GM21576 (cell line): Measurements from ENCODE around the gene CDH23.

ENCODE experiments used
- ATAC-seq: cut with Tn5 transposase; IDR thresholded peaks from one replicate; pipeline ENCODE4 v1.9.1; 2021; ENCODE audit warnings: mild to moderate bottlenecking, moderate library complexity; ENCODE audit not compliant: unreplicated experiment

Gene CDH23

GRCh38 chr10:71671994-71672946, 275.6 kb downstream of the CDH23 start:
- no peak for ATAC-seq

DNA sequence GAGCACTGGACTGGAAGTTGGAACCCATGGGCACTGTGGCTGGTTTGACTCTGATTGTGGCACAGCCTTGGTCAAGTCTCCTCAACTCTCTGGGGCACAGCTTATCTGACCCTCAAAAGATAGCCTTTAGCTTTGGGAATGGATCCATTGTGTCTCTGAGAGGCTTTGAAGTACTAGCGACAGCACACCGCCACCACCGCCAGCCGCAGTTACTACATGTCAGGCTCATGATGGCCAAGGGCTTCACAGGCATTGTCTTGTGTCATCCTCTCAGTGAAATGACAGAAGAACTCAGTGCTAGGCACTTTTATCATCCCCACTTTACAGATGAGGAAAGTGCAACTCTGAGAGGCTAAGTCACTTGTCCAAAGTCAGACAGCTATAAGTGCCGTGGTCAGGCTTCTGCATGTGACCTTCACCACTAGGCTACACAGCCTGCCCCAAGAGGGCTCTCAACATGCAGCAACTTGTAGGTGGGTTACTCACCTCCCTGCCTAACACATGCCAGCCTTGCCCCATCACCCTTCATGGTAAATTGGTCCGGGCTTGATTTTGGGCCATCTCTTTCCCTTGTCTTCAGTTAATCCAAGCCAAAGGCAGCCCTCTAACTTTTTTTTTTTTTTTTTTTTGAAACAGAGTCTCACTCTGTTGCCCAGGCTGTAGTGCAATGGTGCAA, 278.7 kb downstream of the CDH23 start:
- no peak for ATAC-seq

DNA sequence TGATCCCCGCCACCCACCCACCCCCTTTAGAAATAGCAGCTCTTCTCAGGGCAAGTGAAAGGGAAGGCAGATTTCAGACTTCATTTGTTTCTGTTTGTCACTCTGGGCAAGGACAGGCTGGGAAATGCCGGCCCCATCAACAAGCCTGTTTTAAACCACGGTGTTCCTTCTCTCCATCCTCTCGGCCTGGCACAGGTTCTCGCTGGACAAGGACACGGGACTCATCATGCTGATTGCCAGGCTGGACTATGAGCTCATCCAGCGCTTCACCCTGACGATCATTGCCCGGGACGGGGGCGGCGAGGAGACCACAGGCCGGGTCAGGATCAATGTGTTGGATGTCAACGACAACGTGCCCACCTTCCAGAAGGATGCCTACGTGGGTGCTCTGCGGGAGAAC, 280.5 kb downstream of the CDH23 start:
- no peak for ATAC-seq

- no peak for ATAC-seq
These were observed 281.5 kb downstream of the CDH23 start for GRCh38 chr10:71678057-71678805.

DNA sequence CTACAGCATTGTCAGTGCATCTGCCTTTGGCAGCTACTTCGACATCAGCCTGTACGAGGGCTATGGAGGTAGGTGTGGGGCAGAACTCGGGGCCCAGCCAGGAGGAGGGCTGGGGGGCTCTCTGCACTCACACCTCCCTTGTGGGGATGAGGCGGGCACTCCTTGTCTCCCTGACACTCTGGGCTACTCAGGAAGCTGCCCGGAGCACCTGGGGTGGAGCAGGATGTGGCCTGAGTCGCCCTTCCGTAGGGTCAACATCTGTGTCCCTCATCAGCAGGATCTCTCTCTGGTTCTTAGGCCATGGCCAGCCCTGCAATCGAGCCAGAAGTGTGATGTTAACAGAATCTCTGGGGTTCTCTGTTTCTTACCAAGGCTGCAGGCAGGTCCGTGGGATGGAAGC, 282.7 kb downstream of the CDH23 start:
- ATAC-seq = no peak

DNA sequence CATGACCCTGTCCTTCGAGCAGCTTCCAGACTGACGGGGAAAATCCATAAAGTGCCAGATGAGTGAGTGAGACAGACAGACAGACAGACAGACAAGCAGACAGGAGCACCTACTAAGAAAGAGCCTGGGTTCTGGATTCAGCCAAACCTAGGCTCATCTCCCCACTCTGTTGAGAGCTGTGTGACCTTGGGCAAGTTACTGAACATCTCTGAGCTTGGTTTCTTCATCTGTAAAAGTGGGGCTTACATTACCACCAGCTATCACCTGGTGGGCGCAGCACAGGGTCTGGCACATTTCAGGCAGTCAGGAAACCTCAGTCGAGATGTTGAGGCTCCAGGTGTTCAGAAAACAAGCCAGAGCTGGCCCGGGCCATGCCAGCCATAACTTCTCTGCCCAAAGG, 285.3 kb downstream of the CDH23 start:
- ATAC-seq = no peak

GRCh38 chr10:71683301-71683700, 286.6 kb downstream of the CDH23 start:
- ATAC-seq = no peak

DNA sequence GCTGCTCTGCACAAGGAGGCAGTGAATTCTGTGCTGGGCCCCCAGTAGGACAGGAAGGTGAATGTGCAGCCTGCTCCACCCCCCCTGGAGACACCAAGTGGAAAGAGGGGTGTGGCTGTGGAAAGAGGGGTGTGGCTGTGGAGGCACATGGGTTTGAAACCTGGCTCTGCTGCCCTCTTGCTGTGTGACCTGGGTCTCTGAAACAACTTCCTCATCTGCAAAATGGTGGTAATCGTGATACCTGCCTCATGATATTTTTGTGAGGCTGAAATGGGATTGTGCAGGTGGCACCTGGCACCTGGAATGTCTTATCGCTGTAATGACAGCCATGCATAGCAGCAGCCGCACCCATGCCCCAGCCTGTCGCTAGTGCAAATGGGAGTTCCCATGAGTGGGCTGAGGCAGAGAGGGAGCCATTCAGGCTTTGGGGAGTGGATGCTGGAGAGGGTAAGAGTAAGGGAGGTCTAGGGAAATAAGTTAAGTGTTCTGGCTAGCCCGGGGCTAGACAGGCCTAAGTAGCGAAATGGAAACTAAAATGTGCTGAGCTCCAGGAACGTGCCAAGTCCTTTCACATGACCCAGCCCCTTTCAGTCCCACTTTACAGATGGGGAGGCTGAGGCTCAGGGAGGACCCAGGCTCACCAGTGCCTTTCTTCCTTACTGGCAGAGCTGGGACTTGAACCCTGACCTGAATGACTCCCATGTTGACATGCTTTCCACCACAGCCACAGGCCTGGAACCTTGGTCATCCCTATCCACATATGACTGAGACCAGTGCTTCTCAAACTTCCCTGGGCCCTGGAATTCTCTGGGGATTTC, 287.8 kb downstream of the CDH23 start:
- no peak for ATAC-seq

DNA sequence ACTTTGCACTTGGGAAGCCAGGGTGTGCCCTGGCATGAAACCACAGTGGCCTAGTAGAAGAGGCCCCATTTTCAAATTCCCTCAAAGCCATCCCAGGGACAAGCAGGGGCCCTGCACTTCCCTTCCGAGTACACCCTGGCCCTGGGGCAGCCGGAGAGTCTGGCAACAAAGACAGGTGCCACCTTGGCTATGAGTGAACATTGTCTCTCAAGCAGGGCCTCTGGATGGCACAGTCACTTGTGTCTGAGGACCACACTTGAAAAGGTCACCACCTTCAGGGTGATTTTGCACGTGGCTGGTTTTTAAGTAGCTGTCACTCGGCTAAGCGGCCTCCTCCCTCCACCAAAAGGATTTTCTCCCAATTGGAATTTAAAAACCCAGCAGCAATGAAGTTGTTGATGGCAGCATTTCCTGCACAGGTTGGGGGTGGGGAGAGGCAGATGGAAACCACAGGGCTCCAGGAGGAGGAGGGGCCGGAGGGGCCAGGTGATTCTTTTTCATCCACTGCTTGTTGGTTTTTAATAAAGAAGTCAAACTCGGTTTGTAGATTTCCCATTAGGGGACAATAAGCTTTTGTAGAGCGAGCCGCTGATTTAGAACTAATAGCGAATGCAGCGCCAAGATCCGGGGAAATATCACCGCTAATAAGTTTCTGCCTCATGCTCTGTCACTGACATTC, 289.0 kb downstream of the CDH23 start:
- ATAC-seq = no peak

GRCh38 chr10:71687077-71687476, 290.4 kb downstream of the CDH23 start:
- no peak for ATAC-seq

DNA sequence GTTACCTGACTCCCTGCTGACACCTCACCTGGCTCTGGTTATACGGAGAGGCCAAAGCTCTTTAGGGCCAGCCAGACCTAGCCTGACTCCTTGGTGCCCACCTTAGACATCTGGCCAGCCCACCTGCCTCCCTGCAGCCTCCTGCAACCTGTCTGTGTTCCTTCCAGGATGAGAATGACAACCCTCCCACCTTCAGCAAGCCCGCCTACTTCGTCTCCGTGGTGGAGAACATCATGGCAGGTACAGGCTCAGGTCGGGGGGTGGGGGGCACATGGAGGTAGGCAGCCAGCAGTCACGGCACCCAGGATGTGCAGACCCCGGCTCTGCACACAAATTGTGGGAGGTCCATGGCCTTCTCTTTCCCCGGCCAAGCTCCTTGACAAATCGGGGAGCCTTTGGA, 290.8 kb downstream of the CDH23 start:
- no peak for ATAC-seq

DNA sequence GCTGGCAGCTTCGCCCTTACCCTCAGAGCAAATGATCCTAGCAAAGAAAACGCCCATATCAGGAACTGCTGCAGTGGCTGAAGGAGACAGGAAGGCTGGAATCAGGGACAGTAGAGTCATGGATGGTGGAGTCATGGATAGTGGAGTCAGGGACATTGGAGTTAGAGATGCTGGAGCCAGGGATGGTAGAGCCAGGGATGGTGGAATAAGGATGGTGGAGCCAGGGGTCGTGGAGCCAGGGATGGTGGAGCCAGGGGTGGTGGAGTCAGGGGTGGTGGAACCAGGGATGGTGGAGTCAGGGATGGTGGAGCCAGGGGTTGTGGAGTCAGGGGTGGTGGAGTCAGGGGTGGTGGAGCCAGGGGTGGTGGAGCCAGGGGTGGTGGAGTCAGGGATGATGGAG, 291.5 kb downstream of the CDH23 start:
- no peak for ATAC-seq

DNA sequence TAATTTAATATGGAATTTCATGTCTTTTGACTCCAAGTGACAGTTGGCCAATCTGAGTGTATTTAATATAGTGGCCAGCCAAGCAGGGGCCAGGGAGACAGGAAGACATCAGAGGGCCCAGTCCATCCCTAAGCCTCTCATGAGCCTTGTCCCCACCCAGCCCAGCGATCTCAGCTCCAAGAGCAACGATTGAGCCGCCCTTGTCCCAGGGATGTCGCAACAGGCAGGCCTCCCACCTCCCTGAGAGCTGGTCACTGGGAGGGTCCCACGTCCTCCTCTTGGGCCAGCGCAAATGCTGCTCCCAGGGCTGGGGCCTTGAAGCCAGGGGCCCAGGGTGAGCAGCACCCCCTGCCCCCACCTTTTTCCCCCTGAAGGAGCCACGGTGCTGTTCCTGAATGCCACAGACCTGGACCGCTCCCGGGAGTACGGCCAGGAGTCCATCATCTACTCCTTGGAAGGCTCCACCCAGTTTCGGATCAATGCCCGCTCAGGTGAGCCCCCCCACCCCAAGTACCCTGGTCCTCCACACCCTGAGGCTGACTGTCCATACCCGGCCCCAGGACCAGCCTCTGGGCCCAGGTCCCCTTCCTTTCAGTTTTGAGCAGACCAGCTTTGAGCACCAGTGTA, 293.5 kb downstream of the CDH23 start:
- ATAC-seq = no peak

DNA sequence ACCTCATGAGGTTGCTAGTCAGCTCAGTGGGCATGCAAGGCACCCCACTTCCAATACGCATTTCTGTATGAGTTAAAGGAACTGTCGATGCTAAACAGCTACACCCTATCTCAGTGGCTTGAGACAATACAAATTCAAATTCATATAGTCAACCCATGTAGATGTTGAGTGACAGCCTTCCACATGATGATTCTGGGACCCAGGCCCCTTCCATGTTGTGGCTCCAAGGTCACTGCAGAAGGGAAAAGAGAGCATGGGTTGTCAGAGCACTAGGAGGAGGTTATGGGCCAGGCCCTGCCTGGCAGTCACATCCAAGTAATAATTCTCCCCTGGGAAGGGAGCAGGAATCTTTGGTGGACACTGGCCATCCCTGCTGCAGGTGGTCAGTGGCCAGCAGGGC, 294.7 kb downstream of the CDH23 start:
- ATAC-seq = no peak

DNA sequence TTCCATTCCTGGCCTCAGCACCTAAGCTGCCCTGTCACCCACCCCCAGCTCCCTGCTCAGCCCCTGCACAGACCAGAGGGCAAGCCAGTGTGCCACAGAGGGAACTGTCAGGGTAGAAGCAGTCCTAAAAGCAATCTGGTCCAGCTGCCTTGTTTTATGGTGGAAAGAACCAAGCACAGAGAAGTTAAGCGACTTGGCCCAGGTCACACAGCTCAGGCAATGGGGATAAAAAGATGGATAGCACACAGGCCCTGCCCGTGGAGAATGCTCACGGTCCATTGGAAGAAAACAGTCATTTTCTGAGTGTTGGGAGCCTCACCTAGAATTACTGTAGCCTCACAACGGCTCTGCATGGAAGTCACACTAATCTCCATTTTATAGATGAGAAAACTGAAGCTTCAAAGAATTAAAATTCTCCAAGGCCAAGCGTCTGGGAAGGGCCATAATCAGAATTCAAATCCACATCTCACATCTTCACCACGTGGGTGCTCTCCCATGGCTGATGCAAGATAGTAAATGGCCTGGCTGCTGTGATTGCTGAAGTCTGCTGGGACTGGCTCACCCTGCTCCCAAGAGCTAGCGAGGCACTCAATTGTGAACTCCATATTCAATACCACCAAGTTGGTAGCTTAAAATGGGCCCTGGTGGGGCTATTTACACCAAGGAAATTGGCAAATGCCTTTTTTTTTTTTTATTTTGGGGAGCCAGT, 296.0 kb downstream of the CDH23 start:
- ATAC-seq = no peak

GRCh38 chr10:71693377-71693776, 296.7 kb downstream of the CDH23 start:
- no peak for ATAC-seq

DNA sequence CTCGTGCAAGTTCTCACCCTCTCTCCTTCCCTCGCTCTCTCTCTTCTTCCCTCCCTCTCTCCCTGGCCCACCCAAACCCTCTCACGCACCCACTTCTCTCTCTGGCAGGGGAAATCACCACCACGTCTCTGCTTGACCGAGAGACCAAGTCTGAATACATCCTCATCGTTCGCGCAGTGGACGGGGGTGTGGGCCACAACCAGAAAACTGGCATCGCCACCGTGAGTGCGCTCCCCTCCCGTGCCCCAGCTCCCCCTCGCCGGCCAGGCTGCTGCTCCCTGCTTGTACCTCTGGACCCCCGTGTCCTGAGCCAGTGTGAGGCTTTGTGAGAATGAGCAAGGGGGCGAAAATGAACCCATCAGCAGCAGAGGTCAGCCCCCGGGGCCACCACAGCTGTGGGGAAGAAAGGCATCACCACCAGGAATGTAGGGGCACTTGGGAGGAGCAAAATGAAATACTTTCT, 297.4 kb downstream of the CDH23 start:
- no peak for ATAC-seq

DNA sequence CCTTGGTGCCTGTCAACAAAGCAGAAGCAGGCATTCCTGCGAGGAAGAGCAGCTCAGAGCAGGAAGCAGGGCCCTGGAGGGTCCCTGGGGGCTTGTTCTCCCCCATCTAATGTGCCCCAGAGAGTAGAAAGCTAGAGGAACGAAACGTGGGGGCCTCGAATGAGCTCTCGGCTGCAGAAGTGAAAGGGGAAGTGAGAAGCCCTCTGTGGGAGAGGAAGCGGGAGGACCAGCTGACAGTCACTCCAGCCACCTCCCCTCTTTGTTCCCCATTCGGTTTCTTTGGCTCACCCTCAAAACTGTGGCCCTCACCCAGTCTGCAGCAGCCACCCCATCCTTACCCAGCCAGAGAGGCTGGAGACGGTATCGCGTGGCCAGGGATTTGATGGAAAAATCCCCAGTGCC, 297.8 kb downstream of the CDH23 start:
- peak; percentile 85 for ATAC-seq
